Parathyroid adenoma (tissue), 2 donors: ENCODE data around the gene SLC66A1.

Experiments used
- H2AFZ ChIP-seq: fragments of 300-600 bp; sonication (generic); one replicate; pipeline ENCODE4 v1.7.0; 2017; ENCODE audit warnings: antibody characterized with exemption, mild to moderate bottlenecking
- H3K27ac ChIP-seq: fragments of 300-600 bp; sonication (generic); one replicate; pipeline ENCODE4 v1.7.0; 2017
- H3K27me3 ChIP-seq: fragments of 300-600 bp; sonication (generic); one replicate; pipeline ENCODE4 v1.7.0; 2017; ENCODE audit warnings: low read length; ENCODE audit not compliant: control insufficient read depth, insufficient read depth
- H3K36me3 ChIP-seq: fragments of 300-600 bp; sonication (generic); one replicate; pipeline ENCODE4 v1.7.0; 2017; ENCODE audit warnings: low read length; ENCODE audit not compliant: control insufficient read depth, insufficient read depth
- H3K4me1 ChIP-seq: fragments of 300-600 bp; sonication (generic); one replicate; pipeline ENCODE4 v1.7.0; 2017; ENCODE audit warnings: control low read depth
- H3K4me2 ChIP-seq: fragments of 300-600 bp; sonication (generic); one replicate; pipeline ENCODE4 v1.7.0; 2017; ENCODE audit warnings: low read length
- H3K4me3 ChIP-seq: fragments of 300-600 bp; sonication (generic); one replicate; pipeline ENCODE4 v1.7.0; 2017; ENCODE audit warnings: low read depth, low read length
- H3K79me2 ChIP-seq: fragments of 300-600 bp; sonication (generic); one replicate; pipeline ENCODE4 v1.7.0; 2017; ENCODE audit warnings: control low read depth
- H3K9ac ChIP-seq: fragments of 300-600 bp; sonication (generic); one replicate; pipeline ENCODE4 v1.7.0; 2017; ENCODE audit warnings: mild to moderate bottlenecking
- H3K9me3 ChIP-seq: fragments of 300-600 bp; sonication (generic); one replicate; pipeline ENCODE4 v1.7.0; 2017; ENCODE audit warnings: low read length; ENCODE audit not compliant: control insufficient read depth
- CTCF ChIP-seq: fragments of 300-600 bp; sonication (generic); IDR thresholded peaks from one replicate; pipeline ENCODE4 v1.7.0; 2017; ENCODE audit warnings: antibody characterized with exemption, mild to moderate bottlenecking
- donor health status: primary hyperparathyroidism.

Gene SLC66A1

GRCh38 chr1:19321071-19321470 is 8.9 kb downstream of the SLC66A1 start:
- no peaks in the 10 kb centered on the region for H3K27me3 ChIP-seq
- H3K27ac ChIP-seq, result no peak overlapping the region
- H3K4me1 ChIP-seq, result no peaks in the 10 kb centered on the region
- H3K4me2 ChIP-seq, result no peak overlapping the region
- H3K4me3 ChIP-seq, result no peak overlapping the region
- H3K36me3 ChIP-seq, result no peaks in the 10 kb centered on the region
- no peak for TF ChIP-seq CTCF
- no peak overlapping the region for H2AFZ ChIP-seq
- no peak overlapping the region for H3K9ac ChIP-seq
- no peaks in the 10 kb centered on the region for H3K9me3 ChIP-seq
- peaks cover 2% of the 10 kb centered on the region for H3K79me2 ChIP-seq

- no peak overlapping the region for H3K27ac ChIP-seq
- H3K9ac ChIP-seq, result no peak overlapping the region
- TF ChIP-seq CTCF, result no peak
- no peaks in the 10 kb centered on the region for H3K36me3 ChIP-seq
- no peak overlapping the region for H3K4me2 ChIP-seq
- no peaks in the 10 kb centered on the region for H3K79me2 ChIP-seq
- no peaks in the 10 kb centered on the region for H3K27me3 ChIP-seq
- no peak overlapping the region for H3K4me3 ChIP-seq
- no peak overlapping the region for H2AFZ ChIP-seq
- no peaks in the 10 kb centered on the region for H3K4me1 ChIP-seq
- H3K9me3 ChIP-seq, result no peaks in the 10 kb centered on the region
Observed at GRCh38 chr1:19322481-19322880, 10.4 kb downstream of the SLC66A1 start.

- Histone ChIP-seq H3K36me3 (no peaks in the 10 kb centered on the region), H3K9ac (no peak overlapping the region)
- TF ChIP-seq CTCF, result no peak
Observed at GRCh38 chr1:19323987-19324664, 12.0 kb downstream of the SLC66A1 start.

GRCh38 chr1:19324665-19324990 is 12.5 kb downstream of the SLC66A1 start:
- Histone ChIP-seq H3K4me2 (no peak overlapping the region), H3K27ac (no peak overlapping the region), H3K4me3 (no peak overlapping the region), H2AFZ (no peak overlapping the region), H3K4me1 (no peaks in the 10 kb centered on the region), H3K79me2 (no peaks in the 10 kb centered on the region), H3K36me3 (no peaks in the 10 kb centered on the region), H3K9ac (no peak overlapping the region), H3K9me3 (no peaks in the 10 kb centered on the region), H3K27me3 (no peaks in the 10 kb centered on the region)
- no peak for TF ChIP-seq CTCF

More at GRCh38 chr1:19323987-19324664, 12.0 kb downstream of the SLC66A1 start:
- no peaks in the 10 kb centered on the region for H3K9me3 ChIP-seq
- no peaks in the 10 kb centered on the region for H3K27me3 ChIP-seq
- H3K4me3 ChIP-seq, result no peak overlapping the region
- no peak overlapping the region for H2AFZ ChIP-seq
- no peaks in the 10 kb centered on the region for H3K79me2 ChIP-seq
- H3K4me1 ChIP-seq, result no peaks in the 10 kb centered on the region
- no peak overlapping the region for H3K4me2 ChIP-seq
- H3K27ac ChIP-seq, result no peak overlapping the region

GRCh38 chr1:19325368-19325957 is 13.3 kb downstream of the SLC66A1 start:
- Histone ChIP-seq H3K4me2 (no peak overlapping the region), H3K4me3 (no peak overlapping the region), H3K79me2 (no peaks in the 10 kb centered on the region), H3K27ac (no peak overlapping the region), H2AFZ (no peak overlapping the region), H3K9me3 (no peaks in the 10 kb centered on the region), H3K27me3 (no peaks in the 10 kb centered on the region), H3K9ac (no peak overlapping the region), H3K4me1 (no peaks in the 10 kb centered on the region), H3K36me3 (no peaks in the 10 kb centered on the region)
- no peak for TF ChIP-seq CTCF
